ENCODE measurements around the gene LARGE2. TPM values are rescaled to one million over a fixed set of nuclear protein-coding genes. Genes with fewer than 3 reads are reported as not detected.

LARGE2 gene
- total and polyA plus RNA-seq, 2 donors (not counting 3 experiments of a cell fraction or from before 2014, with no cell fraction given), result 0.06 TPM; not detected in 1

- Histone ChIP-seq H3K4me1 (ENCODE audit: control insufficient read depth, extremely low read depth, insufficient read depth, low read length) (no peaks in the 10 kb centered on the region), H2AFZ (ENCODE audit: low read depth, low read length) (no peak overlapping the region), H3K27ac (ENCODE audit: insufficient read depth, low read depth, low read length) (no peak overlapping the region), H3K4me2 (ENCODE audit: insufficient read depth, low read length) (no peak overlapping the region), H4K20me1 (replicated peaks; ENCODE audit: control insufficient read depth, extremely low read depth, insufficient read depth, low read length) (no peaks in the 10 kb centered on the region), H3K9ac (replicated peaks; ENCODE audit: extremely low read depth, insufficient read depth, low read length) (no peak overlapping the region), H3K9me1 (replicated peaks; ENCODE audit: control insufficient read depth, extremely low read depth, insufficient read depth, low read length) (no peaks in the 10 kb centered on the region), H3K4me3 (replicated peaks in 1 of 3; ENCODE audit: insufficient read depth in 1 of 3, low read depth in 1 of 3, low read length in 3 of 3) (no peak overlapping the region), H3K36me3 (ENCODE audit: control insufficient read depth in 2 of 2, extremely low read depth in 1 of 2, insufficient read depth in 2 of 2, low read length in 2 of 2) (no peaks in the 10 kb centered on the region), H3K27me3 (ENCODE audit: control insufficient read depth in 2 of 2, insufficient read depth in 2 of 2, low read length in 2 of 2) (peaks cover 2 to 5% of the 10 kb centered on the region in 2 experiments), H3K79me2 (ENCODE audit: control insufficient read depth, insufficient read depth, low read length) (no peaks in the 10 kb centered on the region), H3K9me3 (replicated peaks; ENCODE audit: control insufficient read depth, insufficient read depth, low read length) (no peaks in the 10 kb centered on the region)
- dilution Hi-C loops (cut with MboI; ENCODE audit: extremely low pct_ligation_motif_present, low sequenced_read_pairs) (no loop called here), intact Hi-C loops (cut with micrococcal nuclease) (no loop called here)
- ChIA-PET CTCF (interaction anchor here (3.7 kb wide), 1 partner anchor 10 kb away, joined by 16 read pairs; no protein-coding TSS in a partner anchor), POLR2A (no interaction called here)
- FAIRE-seq (no peak), DNase-seq (ENCODE audit: low read depth, low spot score) (no peak)
- no TSS peak for BruUV-seq (replicated peaks)
- TF ChIP-seq, protein P1, sequence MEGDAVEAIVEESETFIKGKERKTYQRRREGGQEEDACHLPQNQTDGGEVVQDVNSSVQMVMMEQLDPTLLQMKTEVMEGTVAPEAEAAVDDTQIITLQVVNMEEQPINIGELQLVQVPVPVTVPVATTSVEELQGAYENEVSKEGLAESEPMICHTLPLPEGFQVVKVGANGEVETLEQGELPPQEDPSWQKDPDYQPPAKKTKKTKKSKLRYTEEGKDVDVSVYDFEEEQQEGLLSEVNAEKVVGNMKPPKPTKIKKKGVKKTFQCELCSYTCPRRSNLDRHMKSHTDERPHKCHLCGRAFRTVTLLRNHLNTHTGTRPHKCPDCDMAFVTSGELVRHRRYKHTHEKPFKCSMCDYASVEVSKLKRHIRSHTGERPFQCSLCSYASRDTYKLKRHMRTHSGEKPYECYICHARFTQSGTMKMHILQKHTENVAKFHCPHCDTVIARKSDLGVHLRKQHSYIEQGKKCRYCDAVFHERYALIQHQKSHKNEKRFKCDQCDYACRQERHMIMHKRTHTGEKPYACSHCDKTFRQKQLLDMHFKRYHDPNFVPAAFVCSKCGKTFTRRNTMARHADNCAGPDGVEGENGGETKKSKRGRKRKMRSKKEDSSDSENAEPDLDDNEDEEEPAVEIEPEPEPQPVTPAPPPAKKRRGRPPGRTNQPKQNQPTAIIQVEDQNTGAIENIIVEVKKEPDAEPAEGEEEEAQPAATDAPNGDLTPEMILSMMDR (IDR thresholded peaks at IDR 0.05; ENCODE audit: extremely low read depth in 1 of 2, insufficient read depth in 1 of 2, low read depth in 1 of 2, low read length in 2 of 2), result no peak
- TF ChIP-seq JUN (IDR thresholded peaks at IDR 0.05; ENCODE audit: borderline replicate concordance, insufficient read depth, insufficient read length, low read depth) (no peak), FOS (IDR thresholded peaks at IDR 0.05; ENCODE audit: borderline replicate concordance, insufficient read depth, low read length) (no peak), EZH2 (IDR thresholded peaks at IDR 0.05; ENCODE audit: borderline replicate concordance, low read depth, low read length, severe bottlenecking) (no peak), GATA2 (IDR thresholded peaks at IDR 0.05; ENCODE audit: insufficient read depth, insufficient read length, low read depth, low read length) (no peak), MYC (IDR thresholded peaks at IDR 0.05; ENCODE audit: low read depth, low read length) (no peak), POLR2AphosphoS5 (IDR thresholded peaks at IDR 0.05; ENCODE audit: insufficient read depth, low read depth, low read length) (no peak), POLR2A (IDR thresholded peaks at IDR 0.05; ENCODE audit: low read depth, low read length) (no peak)
- TF ChIP-seq, protein P2, sequence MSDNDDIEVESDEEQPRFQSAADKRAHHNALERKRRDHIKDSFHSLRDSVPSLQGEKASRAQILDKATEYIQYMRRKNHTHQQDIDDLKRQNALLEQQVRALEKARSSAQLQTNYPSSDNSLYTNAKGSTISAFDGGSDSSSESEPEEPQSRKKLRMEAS (IDR thresholded peaks at IDR 0.05; ENCODE audit: insufficient read depth, insufficient read length), result no peak
Measured at GRCh38 chr11:45881708-45882368, 40.6 kb upstream of the LARGE2 start.

All from endothelial cell of umbilical vein (primary cell).